Measurements from ENCODE around the gene CCR9. TPM values are rescaled to one million over a fixed set of nuclear protein-coding genes. Genes with fewer than 3 reads are reported as not detected.

The CCR9 gene
- total and polyA plus RNA-seq, 10 of the 15 experiments (the other 5 are each of a cell fraction or from before 2014, with no cell fraction given) = 0.05 to 3.9 (median 2.4) TPM

DNA sequence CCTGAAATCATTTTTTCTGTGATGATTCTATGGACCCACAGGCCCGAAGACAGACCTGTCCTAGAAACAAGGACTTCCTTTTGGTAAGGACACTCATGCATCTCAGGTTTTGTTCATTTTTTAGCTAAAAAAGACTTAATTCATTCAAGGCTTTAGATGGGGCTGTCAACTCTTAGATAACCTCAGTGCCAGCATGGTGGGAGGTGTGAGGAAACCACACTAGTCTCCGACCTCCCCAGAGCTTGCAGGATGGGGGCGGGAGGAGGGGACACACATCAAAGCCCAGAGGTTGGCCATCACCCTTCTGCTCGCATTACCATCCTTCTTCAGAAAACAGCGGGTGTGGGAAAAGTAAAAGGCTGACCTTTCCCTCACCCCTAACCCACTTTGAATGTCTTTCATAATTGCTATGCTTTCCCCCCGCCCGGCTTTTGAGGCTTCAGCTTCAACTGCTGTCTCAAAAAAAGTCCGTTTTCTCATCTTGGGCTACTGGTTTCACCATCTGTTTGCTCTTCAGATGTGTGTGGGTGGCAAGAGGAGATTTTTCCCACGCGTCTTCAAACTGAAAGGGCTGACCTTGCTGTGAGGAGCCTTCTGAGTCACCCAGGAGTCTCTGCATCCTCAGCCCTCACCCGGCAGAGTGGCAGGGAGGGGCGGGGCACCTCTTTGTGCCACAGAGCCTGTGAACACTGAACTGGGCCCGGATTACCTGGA lies 29.3 kb downstream of the CCR9 start (continued):
- TF ChIP-seq, protein P1, sequence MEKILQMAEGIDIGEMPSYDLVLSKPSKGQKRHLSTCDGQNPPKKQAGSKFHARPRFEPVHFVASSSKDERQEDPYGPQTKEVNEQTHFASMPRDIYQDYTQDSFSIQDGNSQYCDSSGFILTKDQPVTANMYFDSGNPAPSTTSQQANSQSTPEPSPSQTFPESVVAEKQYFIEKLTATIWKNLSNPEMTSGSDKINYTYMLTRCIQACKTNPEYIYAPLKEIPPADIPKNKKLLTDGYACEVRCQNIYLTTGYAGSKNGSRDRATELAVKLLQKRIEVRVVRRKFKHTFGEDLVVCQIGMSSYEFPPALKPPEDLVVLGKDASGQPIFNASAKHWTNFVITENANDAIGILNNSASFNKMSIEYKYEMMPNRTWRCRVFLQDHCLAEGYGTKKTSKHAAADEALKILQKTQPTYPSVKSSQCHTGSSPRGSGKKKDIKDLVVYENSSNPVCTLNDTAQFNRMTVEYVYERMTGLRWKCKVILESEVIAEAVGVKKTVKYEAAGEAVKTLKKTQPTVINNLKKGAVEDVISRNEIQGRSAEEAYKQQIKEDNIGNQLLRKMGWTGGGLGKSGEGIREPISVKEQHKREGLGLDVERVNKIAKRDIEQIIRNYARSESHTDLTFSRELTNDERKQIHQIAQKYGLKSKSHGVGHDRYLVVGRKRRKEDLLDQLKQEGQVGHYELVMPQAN (conservative IDR thresholded peaks at IDR 0.05) = peak; percentile 41
- TF ChIP-seq NRF1 (conservative IDR thresholded peaks at IDR 0.05; ENCODE audit: low read depth, low read length) = no peak
- TF ChIP-seq, protein P2, sequence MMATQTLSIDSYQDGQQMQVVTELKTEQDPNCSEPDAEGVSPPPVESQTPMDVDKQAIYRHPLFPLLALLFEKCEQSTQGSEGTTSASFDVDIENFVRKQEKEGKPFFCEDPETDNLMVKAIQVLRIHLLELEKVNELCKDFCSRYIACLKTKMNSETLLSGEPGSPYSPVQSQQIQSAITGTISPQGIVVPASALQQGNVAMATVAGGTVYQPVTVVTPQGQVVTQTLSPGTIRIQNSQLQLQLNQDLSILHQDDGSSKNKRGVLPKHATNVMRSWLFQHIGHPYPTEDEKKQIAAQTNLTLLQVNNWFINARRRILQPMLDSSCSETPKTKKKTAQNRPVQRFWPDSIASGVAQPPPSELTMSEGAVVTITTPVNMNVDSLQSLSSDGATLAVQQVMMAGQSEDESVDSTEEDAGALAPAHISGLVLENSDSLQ (IDR thresholded peaks at IDR 0.05) = peak; percentile 88
- TF ChIP-seq ZBED1 (IDR thresholded peaks at IDR 0.05; ENCODE audit: borderline replicate concordance) = peak; percentile 97
- TF ChIP-seq, protein P3, sequence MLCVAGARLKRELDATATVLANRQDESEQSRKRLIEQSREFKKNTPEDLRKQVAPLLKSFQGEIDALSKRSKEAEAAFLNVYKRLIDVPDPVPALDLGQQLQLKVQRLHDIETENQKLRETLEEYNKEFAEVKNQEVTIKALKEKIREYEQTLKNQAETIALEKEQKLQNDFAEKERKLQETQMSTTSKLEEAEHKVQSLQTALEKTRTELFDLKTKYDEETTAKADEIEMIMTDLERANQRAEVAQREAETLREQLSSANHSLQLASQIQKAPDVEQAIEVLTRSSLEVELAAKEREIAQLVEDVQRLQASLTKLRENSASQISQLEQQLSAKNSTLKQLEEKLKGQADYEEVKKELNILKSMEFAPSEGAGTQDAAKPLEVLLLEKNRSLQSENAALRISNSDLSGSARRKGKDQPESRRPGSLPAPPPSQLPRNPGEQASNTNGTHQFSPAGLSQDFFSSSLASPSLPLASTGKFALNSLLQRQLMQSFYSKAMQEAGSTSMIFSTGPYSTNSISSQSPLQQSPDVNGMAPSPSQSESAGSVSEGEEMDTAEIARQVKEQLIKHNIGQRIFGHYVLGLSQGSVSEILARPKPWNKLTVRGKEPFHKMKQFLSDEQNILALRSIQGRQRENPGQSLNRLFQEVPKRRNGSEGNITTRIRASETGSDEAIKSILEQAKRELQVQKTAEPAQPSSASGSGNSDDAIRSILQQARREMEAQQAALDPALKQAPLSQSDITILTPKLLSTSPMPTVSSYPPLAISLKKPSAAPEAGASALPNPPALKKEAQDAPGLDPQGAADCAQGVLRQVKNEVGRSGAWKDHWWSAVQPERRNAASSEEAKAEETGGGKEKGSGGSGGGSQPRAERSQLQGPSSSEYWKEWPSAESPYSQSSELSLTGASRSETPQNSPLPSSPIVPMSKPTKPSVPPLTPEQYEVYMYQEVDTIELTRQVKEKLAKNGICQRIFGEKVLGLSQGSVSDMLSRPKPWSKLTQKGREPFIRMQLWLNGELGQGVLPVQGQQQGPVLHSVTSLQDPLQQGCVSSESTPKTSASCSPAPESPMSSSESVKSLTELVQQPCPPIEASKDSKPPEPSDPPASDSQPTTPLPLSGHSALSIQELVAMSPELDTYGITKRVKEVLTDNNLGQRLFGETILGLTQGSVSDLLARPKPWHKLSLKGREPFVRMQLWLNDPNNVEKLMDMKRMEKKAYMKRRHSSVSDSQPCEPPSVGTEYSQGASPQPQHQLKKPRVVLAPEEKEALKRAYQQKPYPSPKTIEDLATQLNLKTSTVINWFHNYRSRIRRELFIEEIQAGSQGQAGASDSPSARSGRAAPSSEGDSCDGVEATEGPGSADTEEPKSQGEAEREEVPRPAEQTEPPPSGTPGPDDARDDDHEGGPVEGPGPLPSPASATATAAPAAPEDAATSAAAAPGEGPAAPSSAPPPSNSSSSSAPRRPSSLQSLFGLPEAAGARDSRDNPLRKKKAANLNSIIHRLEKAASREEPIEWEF (IDR thresholded peaks at IDR 0.05; ENCODE audit: insufficient replicate concordance, low read depth, low read length) = peak; percentile 97
- TF ChIP-seq CBX5 (IDR thresholded peaks at IDR 0.05; ENCODE audit: low read depth) = 0 out of 2 replicates have a peak, but pooled peaks have one; percentile 95
- TF ChIP-seq, protein P4, sequence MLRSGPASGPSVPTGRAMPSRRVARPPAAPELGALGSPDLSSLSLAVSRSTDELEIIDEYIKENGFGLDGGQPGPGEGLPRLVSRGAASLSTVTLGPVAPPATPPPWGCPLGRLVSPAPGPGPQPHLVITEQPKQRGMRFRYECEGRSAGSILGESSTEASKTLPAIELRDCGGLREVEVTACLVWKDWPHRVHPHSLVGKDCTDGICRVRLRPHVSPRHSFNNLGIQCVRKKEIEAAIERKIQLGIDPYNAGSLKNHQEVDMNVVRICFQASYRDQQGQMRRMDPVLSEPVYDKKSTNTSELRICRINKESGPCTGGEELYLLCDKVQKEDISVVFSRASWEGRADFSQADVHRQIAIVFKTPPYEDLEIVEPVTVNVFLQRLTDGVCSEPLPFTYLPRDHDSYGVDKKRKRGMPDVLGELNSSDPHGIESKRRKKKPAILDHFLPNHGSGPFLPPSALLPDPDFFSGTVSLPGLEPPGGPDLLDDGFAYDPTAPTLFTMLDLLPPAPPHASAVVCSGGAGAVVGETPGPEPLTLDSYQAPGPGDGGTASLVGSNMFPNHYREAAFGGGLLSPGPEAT (IDR thresholded peaks at IDR 0.05; ENCODE audit: low read depth) = peak; percentile 87; the same call in 1 of the 2 replicates
- TF ChIP-seq FOXM1 (IDR thresholded peaks at IDR 0.05; ENCODE audit: low read depth, low read length) = peak; percentile 99
- TF ChIP-seq NBN (IDR thresholded peaks at IDR 0.05) = peak; percentile 96
- TF ChIP-seq, protein P5, sequence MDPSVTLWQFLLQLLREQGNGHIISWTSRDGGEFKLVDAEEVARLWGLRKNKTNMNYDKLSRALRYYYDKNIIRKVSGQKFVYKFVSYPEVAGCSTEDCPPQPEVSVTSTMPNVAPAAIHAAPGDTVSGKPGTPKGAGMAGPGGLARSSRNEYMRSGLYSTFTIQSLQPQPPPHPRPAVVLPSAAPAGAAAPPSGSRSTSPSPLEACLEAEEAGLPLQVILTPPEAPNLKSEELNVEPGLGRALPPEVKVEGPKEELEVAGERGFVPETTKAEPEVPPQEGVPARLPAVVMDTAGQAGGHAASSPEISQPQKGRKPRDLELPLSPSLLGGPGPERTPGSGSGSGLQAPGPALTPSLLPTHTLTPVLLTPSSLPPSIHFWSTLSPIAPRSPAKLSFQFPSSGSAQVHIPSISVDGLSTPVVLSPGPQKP (IDR thresholded peaks at IDR 0.05; ENCODE audit: low read depth, low read length) = no peak
- TF ChIP-seq, protein P6, sequence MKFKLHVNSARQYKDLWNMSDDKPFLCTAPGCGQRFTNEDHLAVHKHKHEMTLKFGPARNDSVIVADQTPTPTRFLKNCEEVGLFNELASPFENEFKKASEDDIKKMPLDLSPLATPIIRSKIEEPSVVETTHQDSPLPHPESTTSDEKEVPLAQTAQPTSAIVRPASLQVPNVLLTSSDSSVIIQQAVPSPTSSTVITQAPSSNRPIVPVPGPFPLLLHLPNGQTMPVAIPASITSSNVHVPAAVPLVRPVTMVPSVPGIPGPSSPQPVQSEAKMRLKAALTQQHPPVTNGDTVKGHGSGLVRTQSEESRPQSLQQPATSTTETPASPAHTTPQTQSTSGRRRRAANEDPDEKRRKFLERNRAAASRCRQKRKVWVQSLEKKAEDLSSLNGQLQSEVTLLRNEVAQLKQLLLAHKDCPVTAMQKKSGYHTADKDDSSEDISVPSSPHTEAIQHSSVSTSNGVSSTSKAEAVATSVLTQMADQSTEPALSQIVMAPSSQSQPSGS (IDR thresholded peaks at IDR 0.05; ENCODE audit: low read length) = peak; percentile 100
- TF ChIP-seq TAF1 (IDR thresholded peaks at IDR 0.05; ENCODE audit: borderline replicate concordance, low read depth, low read length) = no peak; the same call in 1 of the 2 replicates
